GM12878 (cell line): ENCODE data around the gene EXOC4. TPM values are rescaled to one million over a fixed set of nuclear protein-coding genes. Genes with fewer than 3 reads are reported as not detected.

Experiments
- ATAC-seq: fragments of 200-7000 bp; cut with Tn5 transposase; 3 replicates; pipeline ENCODE4 v1.9.1; 2020; ENCODE audit warnings: mild to moderate bottlenecking, moderate library complexity
- BruUV-seq: library from RNA; stranded (reverse); fragments of 400-500 nt; replicated peaks from 2 replicates; lab custom pipeline; 2021; lab: Mats Ljungman, UMichigan
- CTCF ChIA-PET: fragments of 300-600 bp; sonication (Branson Sonifier 250); formaldehyde crosslinking; extraction: SDS; loops from one replicate; lab custom pipeline; 2021; ENCODE audit warnings: inconsistent platforms; lab: Yijun Ruan, JAX
- POLR2A ChIA-PET: fragments of 350-600 bp; formaldehyde crosslinking; extraction: SDS; loops from one replicate; lab custom pipeline; 2021; ENCODE audit warnings: inconsistent platforms; lab: Charles Lee
- RAD21 ChIA-PET: fragments of 300-600 bp; sonication (Branson Sonifier 250); formaldehyde crosslinking; loops from one replicate; lab custom pipeline; 2023; ENCODE audit warnings: antibody characterized with exemption; ENCODE audit not compliant: unreplicated experiment; lab: Charles Lee
- SMC1A ChIA-PET: fragments of 300-600 bp; sonication (Branson Sonifier 250); formaldehyde crosslinking; loops from one replicate; lab custom pipeline; 2023; ENCODE audit not compliant: unreplicated experiment, uncharacterized antibody; lab: Charles Lee
- DNase-seq: peaks from one replicate; pipeline ENCODE4 v3.0.0-alpha.2; 2011; ENCODE audit warnings: low read depth, low spot score
- FAIRE-seq: peaks from 3 replicates; lab custom pipeline; 2011; peaks lifted over from hg19 to GRCh38; lab: Jason Lieb, UNC
- H2AFZ ChIP-seq: 2 replicates; pipeline ENCODE4 v1.6.0; 2011; ENCODE audit warnings: low read depth, low read length, control low read depth; ENCODE audit not compliant: control insufficient read depth
- H3K27ac ChIP-seq: 2 replicates; pipeline ENCODE4 v1.5.1; 2011; ENCODE audit warnings: control low read depth; ENCODE audit not compliant: control insufficient read depth, insufficient read depth
- H3K27me3 ChIP-seq, 2 experiments: replicated peaks in 1 of 2; 2 replicates each; pipeline versions ENCODE4 v1.6.0 to v1.6.1; 2011; ENCODE audit warnings: low read length in 1 of 2; ENCODE audit not compliant: control insufficient read depth in 2 of 2, insufficient read depth in 2 of 2
- H3K36me3 ChIP-seq, 2 experiments: 2 replicates each; pipeline ENCODE4 v1.5.1; 2011; ENCODE audit warnings: low read length in 1 of 2; ENCODE audit not compliant: control insufficient read depth in 2 of 2, insufficient read depth in 2 of 2
- H3K4me1 ChIP-seq: 2 replicates; pipeline ENCODE4 v1.6.1; 2011; ENCODE audit warnings: mild to moderate bottlenecking, low read length, moderate library complexity, mixed read lengths; ENCODE audit not compliant: control insufficient read depth, insufficient read depth
- H3K4me2 ChIP-seq: 2 replicates; pipeline ENCODE4 v1.6.0; 2011; ENCODE audit warnings: control low read depth; ENCODE audit not compliant: control insufficient read depth, insufficient read depth
- H3K4me3 ChIP-seq: fragments of 200-600 bp; sonication (generic); 2 replicates; pipeline ENCODE4 v1.5.1; 2016
- H3K79me2 ChIP-seq: 2 replicates; pipeline ENCODE4 v1.6.0; 2011; ENCODE audit warnings: low read length; ENCODE audit not compliant: control insufficient read depth, insufficient read depth
- H3K9ac ChIP-seq: 2 replicates; pipeline ENCODE4 v1.8.0; 2011; ENCODE audit warnings: low read length, control low read depth, mixed read lengths; ENCODE audit not compliant: control insufficient read depth, insufficient read depth
- H3K9me3 ChIP-seq: replicated peaks from 3 replicates; pipeline ENCODE4 v1.5.1; 2011; ENCODE audit warnings: mild to moderate bottlenecking, low read length; ENCODE audit not compliant: control insufficient read depth, insufficient read depth
- H4K20me1 ChIP-seq: 2 replicates; pipeline ENCODE4 v1.6.0; 2011; ENCODE audit not compliant: control insufficient read depth, insufficient read depth
- BMI1 ChIP-seq: fragments of 450-650 bp; IDR thresholded peaks from 2 replicates; pipeline ENCODE4 v1.6.1; 2016; ENCODE audit warnings: mild to moderate bottlenecking, moderate library complexity, borderline replicate concordance
- DPF2 ChIP-seq: fragments of 450-650 bp; IDR thresholded peaks from 2 replicates; pipeline ENCODE4 v1.6.1; 2017; ENCODE audit warnings: mild to moderate bottlenecking
- FOXK2 ChIP-seq: fragments of 450-650 bp; IDR thresholded peaks from 2 replicates; pipeline ENCODE4 v1.6.1; 2017; ENCODE audit warnings: mild to moderate bottlenecking, moderate library complexity
- NRF1 ChIP-seq: conservative IDR thresholded peaks from 2 replicates; pipeline ENCODE4 v1.6.1; 2011; ENCODE audit warnings: mild to moderate bottlenecking, low read depth, low read length, improper control_type of control experiment
- PAX8 ChIP-seq: fragments of 450-650 bp; IDR thresholded peaks from 2 replicates; pipeline ENCODE4 v1.6.1; 2017; ENCODE audit warnings: mild to moderate bottlenecking, moderate library complexity
- SIN3A ChIP-seq: IDR thresholded peaks from 2 replicates; pipeline ENCODE4 v1.6.1; 2012; ENCODE audit warnings: low read depth, low read length, improper control_type of control experiment
- SMARCA5 ChIP-seq: fragments of 450-650 bp; IDR thresholded peaks from 2 replicates; pipeline ENCODE4 v1.6.1; 2017; ENCODE audit warnings: mild to moderate bottlenecking
- TCF7 ChIP-seq: IDR thresholded peaks from 2 replicates; pipeline ENCODE4 v1.6.1; 2014; ENCODE audit warnings: antibody characterized with exemption, borderline replicate concordance
- YBX1 ChIP-seq: fragments of 450-650 bp; IDR thresholded peaks from 2 replicates; pipeline ENCODE4 v1.6.1; 2016; ENCODE audit warnings: antibody characterized with exemption
- ZBED1 ChIP-seq: IDR thresholded peaks from 2 replicates; pipeline ENCODE4 v1.6.1; 2016; ENCODE audit warnings: borderline replicate concordance
- ZNF207 ChIP-seq: fragments of 450-650 bp; IDR thresholded peaks from 2 replicates; pipeline ENCODE4 v1.6.1; 2014; ENCODE audit warnings: antibody characterized with exemption, mild to moderate bottlenecking, borderline replicate concordance
- whole genome bisulfite sequencing: methylation state at CpG from one replicate; pipeline ENCODE4 v1.1.6; 2016; ENCODE audit warnings: low lambda C conversion rate; ENCODE audit not compliant: insufficient replicate concordance, insufficient coverage; ENCODE audit errors: missing lambda C conversion rate; 5-methylcytosine and 5-hydroxymethylcytosine counted together
- in situ Hi-C: fragments of 300-500 bp; cut with MboI; formaldehyde crosslinking; loops from 9 replicates; pipeline ENCODE4 v1.14.3; 2018; ENCODE audit warnings: mixed read lengths
- intact Hi-C: fragments of 100-400 bp; cut with micrococcal nuclease; formaldehyde crosslinking; loops from one replicate; pipeline ENCODE4 v1.14.2; 2022; ENCODE audit not compliant: unreplicated experiment
- polyA plus RNA-seq, 11 experiments: library from polyadenylated mRNA; depleted of rRNA in 4 of 11; unstranded in 6 of 11; stranded (reverse) in 5 of 11; fragments of >200 nt; fragmentation: Nextera tagmentation in 4 of 11; fragmentation: Illumina TruSeq in 1 of 11; extraction: Ambion mirVana in 4 of 11; extraction: Trizol in 1 of 11; gene quantifications; 1 replicate in 1 of 11; 2 replicates in 10 of 11; pipeline versions ENCODE4 v1.2.1 to v1.2.3, GENCODE V29; 2011 to 2016; ENCODE audit warnings: inconsistent platforms in 2 of 11, missing spikeins in 2 of 11, low read depth in 1 of 11
- total RNA-seq, 4 experiments: library from RNA; depleted of rRNA in 3 of 4; stranded (reverse); fragments of >200 nt in 3 of 4; fragmentation: Illumina TruSeq in 1 of 4; extraction: Trizol in 1 of 4; gene quantifications; 2 replicates each; pipeline versions ENCODE4 v1.2.1 to v1.2.3, GENCODE V29; 2013 to 2021
- TF ChIP-seq, protein P1 (sequence below), 3 experiments: IDR thresholded peaks in 2 of 3; conservative IDR thresholded peaks in 1 of 3; 2 replicates each; pipeline ENCODE4 v1.5.1; 2011; ENCODE audit warnings: low read depth in 3 of 3, low read length in 3 of 3, mild to moderate bottlenecking in 3 of 3, control low read depth in 2 of 3, moderate library complexity in 2 of 3, inconsistent platforms in 1 of 3, mixed read lengths in 1 of 3; ENCODE audit not compliant: control insufficient read depth in 2 of 3, insufficient read depth in 1 of 3; ENCODE audit errors: extremely low read depth in 1 of 3
- TF ChIP-seq, protein P2 (sequence below): IDR thresholded peaks from 2 replicates; pipeline ENCODE4 v1.6.1; 2011; ENCODE audit warnings: low read depth, mild to moderate bottlenecking, low read length, moderate library complexity, borderline replicate concordance; ENCODE audit errors: extremely low read depth

Gene EXOC4
- total and polyA plus RNA-seq, 10 of the 15 experiments (the other 5 are each of a cell fraction or from before 2014, with no cell fraction given) = 13.2 to 44.5 (median 29.6) TPM

DNA sequence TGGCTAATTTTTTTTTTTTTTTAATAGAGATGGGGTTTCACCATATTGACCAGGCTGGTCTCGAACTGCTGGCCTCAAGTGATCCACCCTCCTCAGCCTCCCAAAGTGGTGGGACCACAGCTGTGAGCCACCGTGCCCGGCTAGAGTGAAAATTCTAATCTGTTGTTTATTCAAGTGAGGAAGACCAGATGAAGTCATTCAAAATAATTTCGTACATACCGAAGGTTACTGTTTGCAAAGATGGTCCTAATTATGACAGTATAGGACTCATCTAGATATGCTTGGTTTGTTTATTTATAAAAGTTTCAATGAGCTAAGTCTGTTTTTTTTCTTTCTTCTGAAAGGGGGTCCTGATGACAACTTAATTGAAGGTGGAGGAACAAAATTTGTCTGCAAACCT, 376.8 kb downstream of the EXOC4 start:
- DNase-seq (no peak), ATAC-seq (no peak), FAIRE-seq (no peak)
- Histone ChIP-seq H3K4me1 (no peaks in the 10 kb centered on the region), H3K4me3 (no peak overlapping the region), H3K4me2 (no peak overlapping the region), H3K9me3 (no peaks in the 10 kb centered on the region; the same call in 2 of the 3 replicates), H3K27me3 (no peaks in the 10 kb centered on the region), H2AFZ (no peak overlapping the region), H3K79me2 (no peaks in the 10 kb centered on the region), H3K36me3 (no peaks in the 10 kb centered on the region), H4K20me1 (no peaks in the 10 kb centered on the region), H3K9ac (no peak overlapping the region), H3K27ac (no peak overlapping the region)
- SMC1A ChIA-PET = no interaction called here
- BruUV-seq = no TSS peak
- in situ Hi-C loops = no loop called here
- TF ChIP-seq ZNF207 = no peak
- TF ChIP-seq DPF2 = no peak
- TF ChIP-seq ZBED1 = no peak
- TF ChIP-seq SIN3A = no peak
- TF ChIP-seq TCF7 = no peak
- no peak for TF ChIP-seq PAX8
- TF ChIP-seq BMI1 = no peak
- TF ChIP-seq SMARCA5 = no peak
- no peak for TF ChIP-seq YBX1
- TF ChIP-seq FOXK2 = no peak
- TF ChIP-seq NRF1 = no peak
- TF ChIP-seq, protein P1, sequence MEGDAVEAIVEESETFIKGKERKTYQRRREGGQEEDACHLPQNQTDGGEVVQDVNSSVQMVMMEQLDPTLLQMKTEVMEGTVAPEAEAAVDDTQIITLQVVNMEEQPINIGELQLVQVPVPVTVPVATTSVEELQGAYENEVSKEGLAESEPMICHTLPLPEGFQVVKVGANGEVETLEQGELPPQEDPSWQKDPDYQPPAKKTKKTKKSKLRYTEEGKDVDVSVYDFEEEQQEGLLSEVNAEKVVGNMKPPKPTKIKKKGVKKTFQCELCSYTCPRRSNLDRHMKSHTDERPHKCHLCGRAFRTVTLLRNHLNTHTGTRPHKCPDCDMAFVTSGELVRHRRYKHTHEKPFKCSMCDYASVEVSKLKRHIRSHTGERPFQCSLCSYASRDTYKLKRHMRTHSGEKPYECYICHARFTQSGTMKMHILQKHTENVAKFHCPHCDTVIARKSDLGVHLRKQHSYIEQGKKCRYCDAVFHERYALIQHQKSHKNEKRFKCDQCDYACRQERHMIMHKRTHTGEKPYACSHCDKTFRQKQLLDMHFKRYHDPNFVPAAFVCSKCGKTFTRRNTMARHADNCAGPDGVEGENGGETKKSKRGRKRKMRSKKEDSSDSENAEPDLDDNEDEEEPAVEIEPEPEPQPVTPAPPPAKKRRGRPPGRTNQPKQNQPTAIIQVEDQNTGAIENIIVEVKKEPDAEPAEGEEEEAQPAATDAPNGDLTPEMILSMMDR (IDR thresholded peaks at IDR 0.05 in 2 of 3, conservative IDR thresholded peaks at IDR 0.05 in 1 of 3; ENCODE audit: control insufficient read depth in 2 of 3, extremely low read depth in 1 of 3, insufficient read depth in 1 of 3, low read depth in 3 of 3, low read length in 3 of 3) = no peak
- TF ChIP-seq, protein P2, sequence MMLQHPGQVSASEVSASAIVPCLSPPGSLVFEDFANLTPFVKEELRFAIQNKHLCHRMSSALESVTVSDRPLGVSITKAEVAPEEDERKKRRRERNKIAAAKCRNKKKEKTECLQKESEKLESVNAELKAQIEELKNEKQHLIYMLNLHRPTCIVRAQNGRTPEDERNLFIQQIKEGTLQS = no peak
- RAD21 ChIA-PET = no interaction called here
- POLR2A ChIA-PET = interaction anchor here (0.6 kb wide), 1 partner anchor 1582 kb away, joined by 3 read pairs; no protein-coding TSS in a partner anchor
- CTCF ChIA-PET = interaction anchor here (1.1 kb wide), 1 partner anchor 47 kb away, joined by 3 read pairs; no protein-coding TSS in a partner anchor
- intact Hi-C loops = no loop called here
- 79% methylated on average over 5 of the region's 5 CpGs for WGBS
